ENCODE results near the gene ADH5. TPM values are rescaled to one million over a fixed set of nuclear protein-coding genes. Genes with fewer than 3 reads are reported as not detected.

Gene ADH5
- total and polyA plus RNA-seq, 9 donors: 79.5 to 227 (median 161) TPM

- Histone ChIP-seq H3K27me3 (no peaks in the 10 kb centered on the region), H3K4me3 (no peak overlapping the region), H3K36me3 (no peaks in the 10 kb centered on the region), H3K4me1 (ENCODE audit: insufficient read depth) (peaks cover under 1% of the 10 kb centered on the region), H3K9me3 (no peaks in the 10 kb centered on the region), H3K27ac (no peak overlapping the region)
- no peak for DNase-seq
- TF ChIP-seq CTCF (IDR thresholded peaks at IDR 0.05) (no peak), POLR2A (IDR thresholded peaks at IDR 0.05) (no peak)
- intact Hi-C loops (cut with DNase I): no loop called here
- 88 to 91% (median 90%) methylated on average over 3 of the region's 3 CpGs for WGBS, 3 donors
These were observed 58.7 kb downstream of the ADH5 start for GRCh38 chr4:99029852-99030251.

DNA sequence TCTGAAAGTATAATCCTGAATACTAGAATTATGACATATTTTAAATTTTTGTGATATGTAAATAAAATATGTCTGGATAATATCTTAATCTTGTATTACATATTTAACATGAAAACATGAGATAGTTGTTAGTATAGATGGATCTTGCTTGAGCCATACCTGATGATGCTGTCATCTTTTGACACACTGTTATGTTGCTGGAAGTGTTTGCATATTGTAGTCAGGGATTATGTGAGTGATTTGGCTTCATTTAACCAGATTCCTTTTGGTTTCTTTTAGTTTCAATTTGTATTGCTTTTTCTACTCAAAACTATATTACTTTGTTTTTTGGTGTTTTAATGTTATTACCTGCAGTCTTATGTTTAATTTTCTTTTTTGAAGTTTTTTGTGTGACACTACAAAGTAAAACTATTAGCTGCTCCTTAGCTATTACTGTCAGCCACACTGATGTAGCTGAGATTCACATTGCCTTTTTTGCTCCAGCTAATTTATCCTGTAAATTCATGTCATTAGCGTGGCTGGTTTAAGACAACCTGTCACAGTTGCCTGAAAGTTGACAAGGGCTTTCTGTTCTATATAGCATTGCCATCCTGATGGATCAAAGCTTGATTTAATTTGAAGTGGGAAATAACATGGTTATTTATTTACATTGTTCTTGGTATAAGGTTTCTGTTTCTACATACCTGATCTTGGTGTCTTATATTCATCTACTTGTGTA, 59.4 kb downstream of the ADH5 start:
- no peak for TF ChIP-seq CTCF (IDR thresholded peaks at IDR 0.05)
- TF ChIP-seq POLR2A (IDR thresholded peaks at IDR 0.05): no peak
- no peak for TF ChIP-seq EP300 (IDR thresholded peaks at IDR 0.05)
- Histone ChIP-seq H3K4me3 (no peak overlapping the region), H3K9me3 (no peaks in the 10 kb centered on the region), H3K27ac (no peak overlapping the region), H3K4me1 (ENCODE audit: insufficient read depth) (peaks cover 2% of the 10 kb centered on the region), H3K36me3 (no peaks in the 10 kb centered on the region), H3K27me3 (no peaks in the 10 kb centered on the region)
- DNase-seq: no peak
- intact Hi-C loops (cut with DNase I): no loop called here
- 0 to 71% (median 38%) methylated on average over 1 of the region's 1 CpG for WGBS, 3 donors

GRCh38 chr4:99028187-99028586, 60.4 kb downstream of the ADH5 start:
- TF ChIP-seq EP300 (IDR thresholded peaks at IDR 0.05) (no peak), CTCF (IDR thresholded peaks at IDR 0.05) (no peak), POLR2A (IDR thresholded peaks at IDR 0.05) (no peak)
- H3K4me3 ChIP-seq: no peak overlapping the region
- no peaks in the 10 kb centered on the region for H3K9me3 ChIP-seq
- no peak for DNase-seq
- H3K27me3 ChIP-seq: no peaks in the 10 kb centered on the region
- no peaks in the 10 kb centered on the region for H3K36me3 ChIP-seq
- intact Hi-C loops (cut with DNase I): no loop called here
- H3K27ac ChIP-seq: no peak overlapping the region
- H3K4me1 ChIP-seq (ENCODE audit: insufficient read depth): peaks cover 2% of the 10 kb centered on the region

GRCh38 chr4:99027304-99027703, 61.3 kb downstream of the ADH5 start:
- H3K27ac ChIP-seq: no peak overlapping the region
- TF ChIP-seq POLR2A (IDR thresholded peaks at IDR 0.05) (no peak), EP300 (IDR thresholded peaks at IDR 0.05) (no peak), CTCF (IDR thresholded peaks at IDR 0.05) (no peak)
- WGBS, 3 donors: 83 to 90% (median 89%) methylated on average over 2 of the region's 2 CpGs

More at GRCh38 chr4:99027304-99027703, 61.3 kb downstream of the ADH5 start:
- intact Hi-C loops (cut with DNase I): no loop called here
- Histone ChIP-seq H3K4me3 (no peak overlapping the region), H3K36me3 (no peaks in the 10 kb centered on the region), H3K27me3 (no peaks in the 10 kb centered on the region), H3K4me1 (ENCODE audit: insufficient read depth) (peaks cover 2% of the 10 kb centered on the region), H3K9me3 (no peaks in the 10 kb centered on the region)
- no peak for DNase-seq
